Erythroblast (primary cell): ENCODE results near the gene BRIP1.

Experiments
- GATA1 ChIP-seq: IDR thresholded peaks from 2 replicates; pipeline ENCODE4 v1.6.1; 2011; ENCODE audit warnings: low read depth, mild to moderate bottlenecking, control low read depth, low read length, moderate library complexity
- POLR2A ChIP-seq: IDR thresholded peaks from 2 replicates; pipeline ENCODE4 v1.6.1; 2011; ENCODE audit warnings: mild to moderate bottlenecking, low read length

DNA sequence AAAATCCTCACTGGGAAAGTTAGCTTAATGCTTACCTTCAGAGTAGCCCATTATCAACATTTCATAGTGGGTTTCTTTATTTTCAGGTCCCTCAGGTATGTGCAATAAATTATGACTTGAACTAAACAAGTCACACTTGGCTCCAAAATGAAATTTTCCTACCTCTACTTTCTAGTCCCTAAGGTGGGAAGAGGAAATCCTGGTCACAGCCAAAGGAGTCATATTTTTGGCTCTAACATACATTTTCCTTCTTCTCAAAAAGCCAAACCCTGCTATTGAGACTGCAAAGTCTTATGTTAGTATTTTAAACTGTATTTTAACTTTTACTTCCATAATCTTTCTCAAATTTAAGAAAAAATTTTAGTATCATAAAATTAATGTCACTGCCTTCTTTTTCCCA lies 128.9 kb downstream of the BRIP1 start:
- no peak for TF ChIP-seq POLR2A
- TF ChIP-seq GATA1, result no peak
